ENCODE data around the gene OR6C75. TPM values are rescaled to one million over a fixed set of nuclear protein-coding genes. Genes with fewer than 3 reads are reported as not detected.

Gene OR6C75
- total RNA-seq, 1 donor from 2014 or later: not detected

Other genes with a start within 250 kb of the OR6C75 start
- not detected for gene OR9K2, start 236.6 kb upstream of the OR6C75 start, total RNA-seq
- not detected for gene OR10A7, start 141.9 kb upstream of the OR6C75 start, total RNA-seq
- not detected for gene OR6C74, start 118.4 kb upstream of the OR6C75 start, total RNA-seq
- gene OR6C6, start 66.4 kb upstream of the OR6C75 start, total RNA-seq: not detected
- not detected for gene OR6C1, start 48.6 kb upstream of the OR6C75 start, total RNA-seq
- gene OR6C3, start 32.2 kb upstream of the OR6C75 start, total RNA-seq: not detected
- gene OR6C65, start 37.6 kb downstream of the OR6C75 start, total RNA-seq: not detected
- gene OR6C76, start 63.3 kb downstream of the OR6C75 start, total RNA-seq: not detected
- not detected for gene OR6C2, start 81.1 kb downstream of the OR6C75 start, total RNA-seq
- not detected for gene OR6C70, start 107.2 kb downstream of the OR6C75 start, total RNA-seq
- not detected for gene OR6C68, start 129.4 kb downstream of the OR6C75 start, total RNA-seq
- not detected for gene OR6C4, start 186.6 kb downstream of the OR6C75 start, total RNA-seq
- gene OR2AP1, start 209.5 kb downstream of the OR6C75 start, total RNA-seq: not detected

All from left ventricle myocardium superior (tissue), 1 donor.